ENCODE data around the gene TNS4. TPM values are rescaled to one million over a fixed set of nuclear protein-coding genes. Genes with fewer than 3 reads are reported as not detected.
A peak's percentile ranks its signal among the peaks of the same experiment; 100 is the strongest.

Gene TNS4
- total RNA-seq, 1 donor from 2014 or later = 13.1 TPM

DNA sequence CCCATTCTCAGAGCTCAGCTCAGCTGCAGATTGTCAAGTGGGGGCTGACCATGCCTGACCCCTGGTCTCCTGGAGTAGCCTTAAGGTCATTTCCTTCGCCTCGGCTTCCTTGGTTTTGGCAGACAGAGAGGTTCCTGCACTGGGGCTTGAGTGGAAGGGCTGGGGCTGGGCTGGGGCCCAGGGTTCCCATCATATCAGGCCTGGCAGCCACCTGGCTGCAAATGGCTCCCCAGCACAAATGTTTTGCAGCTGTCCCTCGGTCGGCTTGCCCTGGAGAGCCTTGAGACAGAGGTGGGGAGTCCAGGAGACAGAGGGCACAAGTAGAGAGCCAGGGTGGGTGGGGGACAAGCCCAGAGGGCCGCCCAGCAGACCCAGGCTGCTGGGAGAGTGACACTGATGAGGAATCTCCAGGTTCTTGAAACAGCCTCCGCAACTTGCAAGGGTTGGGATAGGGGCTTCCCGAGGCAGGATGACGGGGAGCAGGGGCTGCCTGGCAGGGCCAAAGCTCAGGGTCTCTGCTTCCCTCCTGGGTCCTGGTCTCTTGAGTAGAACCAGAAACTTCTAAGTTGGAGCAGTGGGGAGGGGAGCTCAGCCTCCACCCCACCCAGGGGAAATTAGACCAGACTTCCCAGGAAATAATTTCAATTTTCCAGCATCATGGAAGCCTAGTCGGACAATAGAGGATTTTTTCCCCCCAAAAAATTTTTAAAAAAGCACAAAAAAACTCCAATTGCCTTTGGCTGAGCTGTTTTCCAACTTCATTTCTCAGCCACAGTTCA, 38.9 kb downstream of the TNS4 start:
- Mint-ChIP-seq H3K27ac (no peak overlapping the region), H3K4me1 (peaks cover 9% of the 10 kb centered on the region), H3K27me3 (peaks cover 4% of the 10 kb centered on the region), H3K36me3 (ENCODE audit: low read depth) (peaks cover 10% of the 10 kb centered on the region), H3K9me3 (no peaks in the 10 kb centered on the region), H3K4me3 (no peak overlapping the region)
- DNase-seq = no peak
- intact Hi-C loops (cut with micrococcal nuclease) = no loop called here

DNA sequence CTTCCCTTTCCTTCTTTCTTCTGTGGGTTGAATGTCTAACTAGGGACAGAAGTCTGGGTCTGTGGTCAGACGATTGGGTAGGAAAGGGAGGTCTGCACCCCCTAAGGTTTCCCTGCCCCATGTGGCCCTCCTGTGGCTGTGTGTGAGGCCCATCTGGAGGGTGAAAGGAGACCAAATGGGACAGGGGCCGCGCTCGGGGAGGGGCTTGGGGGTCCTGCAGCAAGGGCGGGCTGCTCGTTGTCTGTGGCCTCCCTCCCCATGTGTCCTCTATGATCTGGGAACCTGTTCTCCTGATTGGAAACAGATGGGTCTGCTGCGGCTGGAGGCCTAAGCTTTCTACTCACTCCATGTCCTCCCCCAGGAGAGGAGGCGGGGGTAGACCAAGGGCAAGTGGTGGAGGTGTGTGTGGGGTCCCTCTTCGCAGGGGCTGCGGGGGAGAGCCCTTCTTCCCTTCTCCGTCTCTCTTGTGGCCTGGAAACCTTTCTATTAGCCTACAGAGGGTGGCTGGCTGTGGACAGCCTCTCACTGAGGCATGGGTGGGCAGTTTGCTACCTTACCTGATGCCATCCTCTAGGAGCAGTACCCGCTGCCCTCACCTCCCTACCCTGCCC, 39.6 kb downstream of the TNS4 start:
- Mint-ChIP-seq H3K27me3 (peaks cover 4% of the 10 kb centered on the region), H3K9me3 (no peaks in the 10 kb centered on the region), H3K27ac (peak overlapping the region; percentile 15), H3K4me1 (peaks cover 9% of the 10 kb centered on the region), H3K36me3 (ENCODE audit: low read depth) (peaks cover 15% of the 10 kb centered on the region), H3K4me3 (no peak overlapping the region)
- no peak for DNase-seq
- intact Hi-C loops (cut with micrococcal nuclease) = no loop called here

DNA sequence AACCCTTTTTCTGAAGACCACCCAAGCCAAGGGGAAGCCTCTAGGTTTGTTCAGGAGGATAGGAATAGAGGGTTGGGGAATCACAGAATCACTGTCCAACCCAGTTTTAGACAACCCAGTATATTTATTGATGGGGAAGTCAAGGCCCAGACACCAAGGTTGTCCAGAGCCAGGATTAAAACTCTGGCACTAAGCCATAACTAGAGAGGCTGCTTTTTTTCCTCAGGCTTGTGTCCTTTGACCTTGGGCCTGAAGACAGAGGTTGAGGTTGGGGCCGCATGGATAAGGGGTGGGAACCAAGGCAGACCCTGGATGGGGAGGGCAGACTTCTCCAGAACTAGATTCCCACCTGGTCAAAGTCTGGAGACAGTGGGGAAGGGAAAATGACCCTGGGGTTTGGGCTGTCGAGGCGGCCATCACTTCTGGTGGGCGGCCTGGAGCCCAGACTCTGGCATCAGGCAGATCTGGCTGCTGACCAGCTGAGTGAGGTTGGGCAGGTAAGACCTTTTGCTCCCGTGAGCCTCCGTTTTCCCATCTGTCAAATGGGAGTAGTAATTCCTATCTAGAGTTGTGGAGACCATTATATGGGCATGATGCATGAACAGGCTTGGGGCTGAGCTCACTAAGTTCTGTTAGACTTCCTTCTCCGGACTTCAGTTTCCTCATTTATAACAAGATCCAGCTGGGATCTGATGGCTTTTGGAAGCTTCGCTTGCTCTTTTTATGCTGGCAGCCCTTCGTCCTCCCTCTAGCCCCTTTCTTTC, 40.3 kb downstream of the TNS4 start:
- H3K27me3 Mint-ChIP-seq = peaks cover 4% of the 10 kb centered on the region
- H3K9me3 Mint-ChIP-seq = no peaks in the 10 kb centered on the region
- peak overlapping the region; percentile 15 for H3K27ac Mint-ChIP-seq
- intact Hi-C loops (cut with micrococcal nuclease) = no loop called here
- no peak for DNase-seq
- peaks cover 7% of the 10 kb centered on the region for H3K4me1 Mint-ChIP-seq
- H3K4me3 Mint-ChIP-seq = no peak overlapping the region
- H3K36me3 Mint-ChIP-seq (ENCODE audit: low read depth) = peaks cover 19% of the 10 kb centered on the region

DNA sequence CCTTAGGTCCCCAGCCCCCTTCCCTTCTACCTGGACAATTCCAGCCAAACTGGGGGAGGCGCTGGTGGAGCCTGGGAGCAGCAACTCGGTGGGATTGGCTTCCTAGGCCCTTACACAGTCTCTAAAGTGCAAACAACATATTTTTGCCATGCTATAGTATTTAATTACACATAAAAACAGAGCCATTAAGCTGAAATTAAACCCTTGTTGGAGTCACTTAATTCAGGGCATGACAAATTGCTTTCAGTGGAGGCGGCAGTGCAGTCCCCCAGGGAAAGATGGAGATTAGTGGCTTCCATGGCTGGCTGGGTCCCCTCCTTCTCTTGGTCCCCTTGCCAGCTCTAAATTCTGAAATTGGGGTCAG, 40.8 kb downstream of the TNS4 start:
- Mint-ChIP-seq H3K27ac (no peak overlapping the region), H3K4me1 (peaks cover 7% of the 10 kb centered on the region), H3K9me3 (no peaks in the 10 kb centered on the region), H3K27me3 (no peaks in the 10 kb centered on the region), H3K4me3 (no peak overlapping the region), H3K36me3 (ENCODE audit: low read depth) (peaks cover 24% of the 10 kb centered on the region)
- DNase-seq = no peak
- intact Hi-C loops (cut with micrococcal nuclease) = no loop called here

DNA sequence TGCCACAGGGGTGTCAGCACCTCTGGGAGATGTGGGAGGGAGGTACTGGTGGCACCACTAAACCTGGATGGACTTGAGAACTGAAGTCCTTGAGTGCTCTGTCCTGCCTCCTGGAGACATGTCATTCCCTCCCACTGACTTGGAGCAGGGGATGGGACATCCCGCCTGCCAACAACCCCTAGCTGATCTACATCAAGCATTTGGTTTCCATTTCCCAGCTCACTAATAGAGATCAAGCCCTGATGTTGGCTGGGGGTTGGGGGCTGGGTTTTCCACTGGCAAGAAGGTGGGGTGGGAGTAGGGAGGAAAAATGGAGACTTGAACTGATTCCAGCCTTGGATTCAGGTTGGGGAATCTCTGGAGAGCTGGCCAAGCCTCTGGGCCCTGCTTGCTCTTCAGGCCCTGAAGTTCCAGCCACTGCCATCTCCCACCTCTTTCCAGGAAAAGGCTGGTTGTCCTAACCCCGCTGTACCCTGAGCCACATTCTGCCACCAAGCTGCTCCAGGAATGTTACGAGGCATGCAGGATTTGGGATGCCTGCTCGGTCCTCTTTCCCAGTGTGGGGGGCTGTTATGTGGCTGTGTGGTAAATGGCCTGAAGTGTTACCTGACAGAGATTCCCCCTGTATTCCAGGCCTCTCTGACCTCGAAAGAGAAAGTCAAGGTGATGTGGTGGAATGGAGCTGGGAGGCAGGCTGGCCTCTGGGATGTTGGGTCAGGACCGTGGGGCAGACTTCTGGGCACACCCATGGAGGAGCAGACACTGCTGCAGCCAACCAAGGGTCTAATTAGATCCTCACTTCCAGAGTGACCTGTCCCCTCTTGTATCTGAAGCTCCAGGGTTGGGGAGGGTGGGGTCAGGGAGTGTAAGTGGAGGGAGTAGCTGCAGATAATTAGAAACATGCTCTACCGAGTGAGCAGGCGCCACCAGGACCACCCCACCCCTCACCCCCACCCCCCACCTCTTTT, 41.5 kb downstream of the TNS4 start:
- DNase-seq = no peak
- H3K27ac Mint-ChIP-seq = no peak overlapping the region
- intact Hi-C loops (cut with micrococcal nuclease) = no loop called here
- no peak overlapping the region for H3K4me3 Mint-ChIP-seq
- H3K9me3 Mint-ChIP-seq = no peaks in the 10 kb centered on the region
- H3K36me3 Mint-ChIP-seq (ENCODE audit: low read depth) = peaks cover 27% of the 10 kb centered on the region
- peaks cover 7% of the 10 kb centered on the region for H3K4me1 Mint-ChIP-seq
- H3K27me3 Mint-ChIP-seq = no peaks in the 10 kb centered on the region

DNA sequence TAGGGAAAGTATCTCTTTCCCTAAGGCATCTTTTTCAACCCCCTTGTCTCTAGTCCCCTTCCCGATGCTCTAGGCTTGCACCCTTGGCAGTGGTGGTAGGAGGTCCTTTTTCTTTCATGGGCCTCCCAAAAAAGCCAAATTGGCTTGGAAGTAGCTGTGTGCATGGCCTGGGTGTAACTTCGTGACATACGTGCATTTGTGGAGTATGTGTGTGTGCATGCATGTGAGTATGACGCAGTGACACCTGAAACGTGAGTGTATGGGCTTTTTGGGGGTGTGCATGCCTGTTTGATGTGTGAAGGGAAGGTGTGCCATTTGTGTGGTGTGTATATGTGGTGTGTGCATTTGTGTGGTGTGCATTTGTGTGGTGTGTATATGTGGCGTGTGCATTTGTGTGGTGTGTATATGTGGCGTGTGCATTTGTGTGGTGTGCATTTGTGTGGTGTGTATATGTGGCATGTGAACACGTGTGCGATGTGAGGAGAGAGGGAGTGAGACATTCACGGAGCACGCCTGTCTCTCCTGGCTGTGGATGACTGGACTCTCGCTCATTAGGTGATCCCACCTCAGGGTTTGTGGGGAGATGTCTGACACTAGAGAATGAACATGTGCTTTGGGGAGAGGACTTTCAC, 42.5 kb downstream of the TNS4 start:
- H3K4me3 Mint-ChIP-seq = no peak overlapping the region
- no peak for DNase-seq
- H3K4me1 Mint-ChIP-seq = peaks cover 7% of the 10 kb centered on the region
- no peaks in the 10 kb centered on the region for H3K9me3 Mint-ChIP-seq
- H3K27ac Mint-ChIP-seq = peak overlapping the region; percentile 4
- H3K27me3 Mint-ChIP-seq = no peaks in the 10 kb centered on the region
- intact Hi-C loops (cut with micrococcal nuclease) = no loop called here
- peaks cover 35% of the 10 kb centered on the region for H3K36me3 Mint-ChIP-seq (ENCODE audit: low read depth)

DNA sequence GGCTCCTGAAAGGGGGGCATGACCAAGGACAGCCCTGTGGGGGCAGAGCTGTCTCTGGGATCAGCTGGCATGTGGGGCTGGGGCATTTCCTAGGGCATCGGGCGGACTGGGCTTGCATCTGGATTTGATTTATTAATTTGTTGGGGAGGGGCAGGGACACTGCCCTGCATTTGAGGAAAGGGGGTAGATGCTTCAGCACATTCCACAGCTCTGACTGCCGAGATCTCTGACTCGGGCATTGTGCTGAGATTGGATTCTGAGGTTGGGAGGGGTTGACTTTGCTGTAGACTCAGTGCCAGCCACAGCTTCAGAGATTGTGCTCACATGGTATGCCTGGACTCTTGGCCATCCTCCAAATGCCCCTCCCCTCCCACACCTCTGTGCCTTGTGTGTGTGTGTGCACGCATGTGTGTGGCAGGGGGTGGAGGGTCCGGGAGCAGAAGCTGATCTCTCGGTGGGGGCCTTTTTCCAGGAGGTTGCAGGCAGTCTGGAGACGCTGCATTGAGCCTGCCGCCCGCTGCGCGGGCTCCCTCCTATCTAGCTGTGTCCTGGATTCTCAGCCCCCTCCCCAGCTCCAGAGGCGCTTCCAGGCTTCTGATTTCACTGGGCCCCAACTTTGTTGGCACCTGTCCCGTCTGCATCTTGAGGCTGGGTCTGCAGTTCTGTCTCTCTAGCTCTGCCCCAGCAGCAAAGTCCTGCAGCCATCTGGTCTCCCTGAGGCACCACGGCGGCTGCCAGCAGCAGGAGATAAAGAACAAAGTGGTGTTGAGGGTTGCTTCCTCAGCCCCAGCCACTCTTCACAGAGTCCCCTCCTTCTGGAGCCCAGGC, 43.2 kb downstream of the TNS4 start:
- no peak overlapping the region for H3K27ac Mint-ChIP-seq
- peaks cover 12% of the 10 kb centered on the region for H3K4me1 Mint-ChIP-seq
- intact Hi-C loops (cut with micrococcal nuclease) = no loop called here
- no peak for DNase-seq
- peaks cover 41% of the 10 kb centered on the region for H3K36me3 Mint-ChIP-seq (ENCODE audit: low read depth)
- H3K27me3 Mint-ChIP-seq = no peaks in the 10 kb centered on the region
- no peak overlapping the region for H3K4me3 Mint-ChIP-seq
- no peaks in the 10 kb centered on the region for H3K9me3 Mint-ChIP-seq

DNA sequence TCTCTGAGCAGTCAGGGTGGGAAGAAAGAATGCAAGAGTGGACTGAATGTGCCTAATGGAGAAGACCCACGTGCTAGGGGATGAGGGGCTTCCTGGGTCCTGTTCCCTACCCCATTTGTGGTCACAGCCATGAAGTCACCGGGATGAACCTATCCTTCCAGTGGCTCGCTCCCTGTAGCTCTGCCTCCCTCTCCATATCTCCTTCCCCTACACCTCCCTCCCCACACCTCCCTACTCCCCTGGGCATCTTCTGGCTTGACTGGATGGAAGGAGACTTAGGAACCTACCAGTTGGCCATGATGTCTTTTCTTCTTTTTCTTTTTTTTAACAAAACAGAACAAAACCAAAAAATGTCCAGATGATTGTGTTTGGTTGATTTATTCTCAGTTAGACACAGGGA, 44.1 kb downstream of the TNS4 start:
- Mint-ChIP-seq H3K4me1 (peaks cover 17% of the 10 kb centered on the region), H3K9me3 (no peaks in the 10 kb centered on the region), H3K27me3 (no peaks in the 10 kb centered on the region), H3K36me3 (ENCODE audit: low read depth) (peaks cover 49% of the 10 kb centered on the region), H3K4me3 (no peak overlapping the region), H3K27ac (peak overlapping the region; percentile 37)
- intact Hi-C loops (cut with micrococcal nuclease) = no loop called here
- no peak for DNase-seq

DNA sequence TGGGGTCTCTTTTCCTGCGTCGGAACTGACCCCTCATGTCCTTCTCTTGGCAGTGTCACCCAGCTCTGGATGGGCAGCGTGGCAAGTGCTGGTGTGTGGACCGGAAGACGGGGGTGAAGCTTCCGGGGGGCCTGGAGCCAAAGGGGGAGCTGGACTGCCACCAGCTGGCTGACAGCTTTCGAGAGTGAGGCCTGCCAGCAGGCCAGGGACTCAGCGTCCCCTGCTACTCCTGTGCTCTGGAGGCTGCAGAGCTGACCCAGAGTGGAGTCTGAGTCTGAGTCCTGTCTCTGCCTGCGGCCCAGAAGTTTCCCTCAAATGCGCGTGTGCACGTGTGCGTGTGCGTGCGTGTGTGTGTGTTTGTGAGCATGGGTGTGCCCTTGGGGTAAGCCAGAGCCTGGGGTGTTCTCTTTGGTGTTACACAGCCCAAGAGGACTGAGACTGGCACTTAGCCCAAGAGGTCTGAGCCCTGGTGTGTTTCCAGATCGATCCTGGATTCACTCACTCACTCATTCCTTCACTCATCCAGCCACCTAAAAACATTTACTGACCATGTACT, 44.9 kb downstream of the TNS4 start:
- Mint-ChIP-seq H3K27ac (no peak overlapping the region), H3K9me3 (no peaks in the 10 kb centered on the region), H3K36me3 (ENCODE audit: low read depth) (peaks cover 54% of the 10 kb centered on the region), H3K4me3 (no peak overlapping the region), H3K4me1 (peaks cover 23% of the 10 kb centered on the region), H3K27me3 (no peaks in the 10 kb centered on the region)
- no peak for DNase-seq
- intact Hi-C loops (cut with micrococcal nuclease) = no loop called here

DNA sequence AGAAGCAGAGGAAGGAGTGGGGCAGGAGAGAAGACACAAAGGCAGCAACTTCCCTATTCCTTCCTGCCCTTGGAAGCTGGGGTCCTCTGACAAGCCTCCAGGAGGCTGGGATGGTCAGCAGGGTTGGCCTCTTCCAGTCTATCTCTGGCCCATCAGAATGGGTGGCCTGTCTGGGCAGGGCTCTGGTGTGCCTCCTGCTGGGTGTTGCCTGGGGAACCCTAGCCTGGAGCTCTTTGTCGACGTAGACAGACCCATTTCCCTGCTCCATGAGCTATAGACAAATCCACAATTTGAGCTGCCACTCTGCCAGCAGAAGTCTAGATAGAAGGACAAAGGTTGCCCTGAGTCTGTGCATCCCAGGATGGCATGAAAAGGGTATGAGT, 46.8 kb downstream of the TNS4 start:
- intact Hi-C loops (cut with micrococcal nuclease) = no loop called here
- H3K36me3 Mint-ChIP-seq (ENCODE audit: low read depth) = peaks cover 58% of the 10 kb centered on the region
- peak overlapping the region; percentile 12 for H3K27ac Mint-ChIP-seq
- peaks cover 31% of the 10 kb centered on the region for H3K4me1 Mint-ChIP-seq
- no peak for DNase-seq
- no peaks in the 10 kb centered on the region for H3K9me3 Mint-ChIP-seq
- no peak overlapping the region for H3K4me3 Mint-ChIP-seq
- H3K27me3 Mint-ChIP-seq = no peaks in the 10 kb centered on the region

DNA sequence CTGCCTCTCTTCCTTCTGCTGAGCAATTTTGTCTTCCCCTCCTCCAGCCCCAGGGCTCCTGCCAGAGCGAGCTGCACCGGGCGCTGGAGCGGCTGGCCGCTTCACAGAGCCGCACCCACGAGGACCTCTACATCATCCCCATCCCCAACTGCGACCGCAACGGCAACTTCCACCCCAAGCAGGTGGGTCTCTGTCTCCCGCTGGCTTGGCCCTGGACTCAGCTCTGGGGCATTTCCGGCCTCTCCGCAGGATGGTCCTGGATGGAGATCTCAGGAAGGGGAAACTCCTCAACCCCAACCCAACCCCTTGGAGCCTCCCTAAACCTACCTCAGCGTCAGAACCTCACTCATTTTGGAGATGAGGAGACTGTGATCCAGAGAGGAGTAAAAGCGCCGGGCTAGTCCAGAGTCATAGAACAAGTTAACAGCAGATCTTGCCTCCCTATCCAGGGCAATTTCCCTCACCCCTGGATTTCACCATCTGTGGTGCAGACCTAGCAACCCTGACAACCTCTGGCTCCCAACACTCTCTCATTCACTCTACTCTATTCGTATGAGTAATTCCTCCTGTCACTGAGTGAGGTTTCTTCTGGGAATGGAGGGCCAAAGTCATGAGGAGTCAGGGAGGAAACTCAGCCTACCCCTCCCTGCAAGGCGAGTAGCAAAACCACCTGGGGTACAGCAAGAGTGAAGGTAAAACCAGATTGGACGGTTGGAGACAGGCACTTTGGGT, 47.4 kb downstream of the TNS4 start:
- H3K27me3 Mint-ChIP-seq = no peaks in the 10 kb centered on the region
- intact Hi-C loops (cut with micrococcal nuclease) = no loop called here
- no peak overlapping the region for H3K4me3 Mint-ChIP-seq
- no peak for DNase-seq
- peak overlapping the region; percentile 48 for H3K27ac Mint-ChIP-seq
- peaks cover 56% of the 10 kb centered on the region for H3K36me3 Mint-ChIP-seq (ENCODE audit: low read depth)
- peaks cover 29% of the 10 kb centered on the region for H3K4me1 Mint-ChIP-seq
- no peaks in the 10 kb centered on the region for H3K9me3 Mint-ChIP-seq

DNA sequence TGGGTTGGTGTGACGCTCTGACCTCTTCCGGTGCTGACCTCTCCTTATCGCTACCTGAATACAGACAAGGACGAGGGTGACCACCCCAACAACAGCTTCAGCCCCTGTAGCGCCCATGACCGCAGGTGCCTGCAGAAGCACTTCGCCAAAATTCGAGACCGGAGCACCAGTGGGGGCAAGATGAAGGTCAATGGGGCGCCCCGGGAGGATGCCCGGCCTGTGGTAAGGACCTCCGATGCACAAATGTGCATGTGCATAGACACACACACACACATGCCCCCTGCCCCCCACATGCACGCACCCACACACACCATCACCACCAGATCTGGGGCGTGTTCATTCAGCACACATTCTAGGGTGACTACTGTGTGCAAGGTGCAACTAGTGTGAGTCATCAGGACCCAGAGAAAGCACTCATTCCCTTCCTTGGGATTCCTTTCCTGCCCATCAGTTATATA, 48.5 kb downstream of the TNS4 start:
- Mint-ChIP-seq H3K4me1 (peaks cover 36% of the 10 kb centered on the region), H3K9me3 (no peaks in the 10 kb centered on the region), H3K4me3 (no peak overlapping the region), H3K27me3 (no peaks in the 10 kb centered on the region), H3K36me3 (ENCODE audit: low read depth) (peaks cover 56% of the 10 kb centered on the region), H3K27ac (peak overlapping the region; percentile 92)
- intact Hi-C loops (cut with micrococcal nuclease) = no loop called here
- DNase-seq = no peak

All from activated CD4-positive, alpha-beta T cell treated with anti-CD3 and anti-CD28 coated beads, Interleukin-2, amount 10 ng/mL, durations not matched to agents 24 days and 14 days (primary cell).